ENCODE results near the gene PRICKLE2. TPM values are rescaled to one million over a fixed set of nuclear protein-coding genes. Genes with fewer than 3 reads are reported as not detected.

PRICKLE2 gene
- total RNA-seq, 1 experiment from 2014 or later, result 3.2 TPM

DNA sequence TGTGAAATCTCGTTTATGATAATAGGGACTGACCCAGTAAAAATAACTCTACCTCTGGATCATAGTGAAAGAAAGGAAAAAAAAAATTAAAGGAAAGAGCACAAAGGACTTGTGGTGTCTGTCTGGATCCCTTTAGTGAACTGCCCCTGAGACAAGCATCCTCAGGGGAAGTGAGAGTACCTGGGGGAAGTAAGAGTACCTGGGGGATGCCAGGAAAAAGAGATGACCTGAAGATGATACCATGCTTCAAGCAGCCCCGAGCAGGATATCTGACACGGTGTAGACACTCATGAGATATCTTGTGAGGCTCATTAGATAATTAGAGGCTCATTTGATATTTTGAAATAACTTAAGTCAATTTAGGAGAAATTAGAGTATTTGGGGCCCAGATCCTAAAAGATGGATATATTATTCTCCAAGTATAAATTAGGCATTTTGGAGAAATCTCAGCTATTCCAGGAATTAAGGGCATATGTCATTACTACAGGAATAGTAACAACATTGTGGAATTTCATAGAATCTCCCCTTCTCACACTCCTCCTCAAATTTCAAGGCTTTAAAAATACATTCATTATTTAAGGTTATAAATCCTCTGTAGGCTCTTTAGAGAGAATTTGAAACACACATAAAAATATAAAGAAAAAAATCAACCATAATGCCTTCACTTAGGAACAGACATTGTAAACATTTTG is 165.6 kb downstream of the PRICKLE2 start:
- Histone ChIP-seq H3K23me2 (ENCODE audit: insufficient read length, low read depth, low read length, poor library complexity, severe bottlenecking) (no peaks in the 10 kb centered on the region), H3K56ac (ENCODE audit: insufficient read length, low read depth, low read length) (no peak overlapping the region), H2BK5ac (ENCODE audit: insufficient read length, low read length) (no peak overlapping the region), H3K79me2 (ENCODE audit: insufficient read depth, low read length) (no peaks in the 10 kb centered on the region), H4K20me1 (ENCODE audit: control insufficient read depth, insufficient read depth, insufficient read length) (no peaks in the 10 kb centered on the region), H2BK12ac (ENCODE audit: insufficient read length, low read depth, low read length) (no peak overlapping the region), H2BK15ac (ENCODE audit: low read depth, low read length) (no peak overlapping the region), H3K9me3 (ENCODE audit: control insufficient read depth, low read depth, low read length) (no peaks in the 10 kb centered on the region), H2BK20ac (ENCODE audit: low read depth, low read length, poor library complexity, severe bottlenecking) (no peak overlapping the region), H3K23ac (ENCODE audit: insufficient read length, low read depth, low read length) (no peak overlapping the region), H3K4ac (ENCODE audit: low read depth, low read length) (no peak overlapping the region), H3K18ac (ENCODE audit: insufficient read length, low read depth, low read length) (no peak overlapping the region), H3K14ac (ENCODE audit: insufficient read depth, low read length) (no peak overlapping the region), H3K27me3 (ENCODE audit: insufficient read depth, low read length) (0 out of 2 replicates have a peak, but pooled peaks cover 3% of the 10 kb centered on the region), H3K79me1 (ENCODE audit: insufficient read depth, low read depth, low read length, poor library complexity, severe bottlenecking) (no peaks in the 10 kb centered on the region), H4K91ac (ENCODE audit: insufficient read length, low read depth, low read length) (no peak overlapping the region), H2BK120ac (ENCODE audit: low read depth, low read length, poor library complexity, severe bottlenecking) (no peak overlapping the region), H3K4me2 (ENCODE audit: insufficient read depth, insufficient read length, low read length) (no peak overlapping the region), H3K4me1 (ENCODE audit: insufficient read depth, low read length) (peaks cover 8% of the 10 kb centered on the region; the same call in 1 of the 2 replicates), H4K5ac (ENCODE audit: insufficient read length, low read depth, low read length) (no peak overlapping the region), H3K27ac (ENCODE audit: insufficient read length, low read depth, low read length) (no peak overlapping the region), H2AFZ (ENCODE audit: low read length) (no peak overlapping the region), H3T11ph (ENCODE audit: low read length) (no peak overlapping the region), H4K8ac (replicated peaks; ENCODE audit: insufficient read length, low read depth, low read length) (no peak overlapping the region), H3K9ac (ENCODE audit: extremely low read depth, insufficient read length, low read length) (no peak overlapping the region), H2AK5ac (ENCODE audit: insufficient read length, low read length) (no peak overlapping the region)
- no peaks in the 10 kb centered on the region; a peak in 1 of 5 replicates for H3K9me3 Mint-ChIP-seq
- no peaks in the 10 kb centered on the region for H3K36me3 Mint-ChIP-seq (ENCODE audit: insufficient read depth in 1 of 3, low read depth in 3 of 3)
- no peak overlapping the region for H3K27ac Mint-ChIP-seq
- TF ChIP-seq, protein P1, sequence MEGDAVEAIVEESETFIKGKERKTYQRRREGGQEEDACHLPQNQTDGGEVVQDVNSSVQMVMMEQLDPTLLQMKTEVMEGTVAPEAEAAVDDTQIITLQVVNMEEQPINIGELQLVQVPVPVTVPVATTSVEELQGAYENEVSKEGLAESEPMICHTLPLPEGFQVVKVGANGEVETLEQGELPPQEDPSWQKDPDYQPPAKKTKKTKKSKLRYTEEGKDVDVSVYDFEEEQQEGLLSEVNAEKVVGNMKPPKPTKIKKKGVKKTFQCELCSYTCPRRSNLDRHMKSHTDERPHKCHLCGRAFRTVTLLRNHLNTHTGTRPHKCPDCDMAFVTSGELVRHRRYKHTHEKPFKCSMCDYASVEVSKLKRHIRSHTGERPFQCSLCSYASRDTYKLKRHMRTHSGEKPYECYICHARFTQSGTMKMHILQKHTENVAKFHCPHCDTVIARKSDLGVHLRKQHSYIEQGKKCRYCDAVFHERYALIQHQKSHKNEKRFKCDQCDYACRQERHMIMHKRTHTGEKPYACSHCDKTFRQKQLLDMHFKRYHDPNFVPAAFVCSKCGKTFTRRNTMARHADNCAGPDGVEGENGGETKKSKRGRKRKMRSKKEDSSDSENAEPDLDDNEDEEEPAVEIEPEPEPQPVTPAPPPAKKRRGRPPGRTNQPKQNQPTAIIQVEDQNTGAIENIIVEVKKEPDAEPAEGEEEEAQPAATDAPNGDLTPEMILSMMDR (conservative IDR thresholded peaks at IDR 0.05), result no peak
- no peak for DNase-seq
- H3K4me3 Mint-ChIP-seq, result no peak overlapping the region
- no CpG with 5 or more reads among the region's 3 CpGs for WGBS (ENCODE audit: extremely low coverage, insufficient read length, low lambda C conversion rate)
- H3K27me3 Mint-ChIP-seq (ENCODE audit: low read depth), result peaks cover 16% of the 10 kb centered on the region
- H3K4me1 Mint-ChIP-seq, result peaks cover 28 to 33% of the 10 kb centered on the region in 2 experiments
